Spleen (tissue), 11 donors: ENCODE measurements around the gene CIAO3. TPM values are rescaled to one million over a fixed set of nuclear protein-coding genes. Genes with fewer than 3 reads are reported as not detected.

Experiments
- DNase-seq: peaks from one replicate; pipeline ENCODE4 v3.0.0-alpha.2; 2020
- H3K27ac ChIP-seq, 8 donors: fragments of 200-600 bp; sonication (generic) in 7 of 8; 1 replicate in 4 of 8; 2 replicates in 4 of 8; pipeline versions ENCODE4 v1.5.0 to v1.8.0; 2016 to 2021; ENCODE audit warnings: inconsistent platforms in 4 of 8, mild to moderate bottlenecking in 4 of 8, moderate library complexity in 1 of 8
- H3K27me3 ChIP-seq, 7 donors: fragments of 200-600 bp; sonication (generic) in 6 of 7; replicated peaks in 1 of 7; 1 replicate in 4 of 7; 2 replicates in 3 of 7; pipeline versions ENCODE4 v1.5.0 to v1.8.0; 2016 to 2021; ENCODE audit warnings: inconsistent platforms in 3 of 7, mild to moderate bottlenecking in 1 of 7
- H3K36me3 ChIP-seq, 6 donors: fragments of 200-600 bp; sonication (generic) in 5 of 6; 1 replicate in 4 of 6; 2 replicates in 2 of 6; pipeline versions ENCODE4 v1.5.0 to v1.8.0; 2016 to 2021; ENCODE audit warnings: inconsistent platforms in 2 of 6
- H3K4me1 ChIP-seq, 6 donors: fragments of 200-600 bp; sonication (generic) in 5 of 6; 1 replicate in 3 of 6; 2 replicates in 3 of 6; pipeline versions ENCODE4 v1.5.0 to v1.8.0; 2016 to 2021; ENCODE audit warnings: inconsistent platforms in 3 of 6
- H3K4me3 ChIP-seq, 8 donors: fragments of 200-600 bp; sonication (generic) in 7 of 8; 1 replicate in 4 of 8; 2 replicates in 4 of 8; pipeline versions ENCODE4 v1.5.0 to v1.8.0; 2016 to 2021; ENCODE audit warnings: inconsistent platforms in 4 of 8, mild to moderate bottlenecking in 4 of 8, moderate library complexity in 2 of 8
- H3K9me3 ChIP-seq, 8 donors: fragments of 200-600 bp; sonication (generic) in 7 of 8; 1 replicate in 4 of 8; 2 replicates in 4 of 8; pipeline versions ENCODE4 v1.5.0 to v1.8.0; 2016 to 2021; ENCODE audit warnings: inconsistent platforms in 4 of 8
- CTCF ChIP-seq, 11 experiments: fragments of 200-600 bp in 7 of 11; fragments of 450-650 bp in 4 of 11; sonication (generic) in 4 of 11; IDR thresholded peaks in 8 of 11; conservative IDR thresholded peaks in 3 of 11; 1 replicate in 7 of 11; 2 replicates in 4 of 11; pipeline versions ENCODE4 v1.4.0 to v1.8.0; 2016 to 2021; ENCODE audit warnings: antibody characterized with exemption in 11 of 11, inconsistent platforms in 4 of 11, mild to moderate bottlenecking in 1 of 11
- POLR2A ChIP-seq, 3 donors: fragments of 450-650 bp; IDR thresholded peaks; one replicate each; pipeline ENCODE4 v1.5.1; 2017; ENCODE audit warnings: antibody characterized with exemption in 3 of 3, mild to moderate bottlenecking in 1 of 3
- POLR2AphosphoS5 ChIP-seq, 3 donors: sonication (generic); formaldehyde crosslinking; IDR thresholded peaks; one replicate each; pipeline ENCODE4 v1.5.1; 2017; ENCODE audit warnings: antibody characterized with exemption in 3 of 3
- WGBS, 5 donors: extraction: QIAGEN DNeasy Blood & Tissue Kit in 3 of 5; methylation state at CpG; one replicate each; pipeline versions ENCODE4 v1.1.5 to v1.1.7; 2013 to 2018; 5-methylcytosine and 5-hydroxymethylcytosine counted together
- intact Hi-C: fragments of 100-400 bp; cut with DNase I; formaldehyde crosslinking; loops from one replicate; pipeline ENCODE4 v1.15.0; 2023; ENCODE audit warnings: low total_unique reads
- polyA plus RNA-seq, 3 donors: library from polyadenylated mRNA; stranded (reverse); fragments of 200-250 nt; gene quantifications; one replicate each; pipeline ENCODE4 v1.2.1, GENCODE V29; 2013
- total RNA-seq, 7 donors: library from RNA; depleted of rRNA in 3 of 7; stranded (reverse); fragments of >200 nt in 3 of 7; fragmentation: NEBNext Ultra II Directional in 4 of 7; extraction: Animal tissue kit (Norgen Biotek cat#: 25700) in 4 of 7; gene quantifications; one replicate each; pipeline versions ENCODE4 v1.1.0 to v1.2.1, GENCODE V29; 2016 to 2021
- donor health status: healthy with polysubstance abuse.
- donor health status: DM: no; HTN: no; CAD: no; lungs with moderate emphysema.
- donor health status: DM: no; HTN: no; CAD: no.
- donor health status: Bipolar disorder and iron deficiency.
- donor health status: healthy.
- donor health status: DM: no; HTN: no; CAD: no.
- donor health status: DM: yes; HTN: yes; CAD: no.

The CIAO3 gene
- total and polyA plus RNA-seq, 10 donors, result 24.9 to 80.4 (median 39.4) TPM

- no peak overlapping the region for H3K4me3 ChIP-seq
- peaks cover 0 to 27% (median 11%) of the 10 kb centered on the region in 6 donors for H3K36me3 ChIP-seq
- no peak overlapping the region for H3K27ac ChIP-seq
- TF ChIP-seq POLR2A (IDR thresholded peaks at IDR 0.05) (no peak), POLR2AphosphoS5 (IDR thresholded peaks at IDR 0.05) (peak in 2 of 3 donors; percentile 30 to 71), CTCF (IDR thresholded peaks at IDR 0.05 in 8 of 11, conservative IDR thresholded peaks at IDR 0.05 in 3 of 11) (no peak)
- H3K27me3 ChIP-seq, result peaks cover 0 to 58% (median 36%) of the 10 kb centered on the region in 7 donors
- intact Hi-C loops, result no loop called here
- 69 to 88% (median 76%) methylated on average over 9 to 36 of the region's 36 CpGs for WGBS, 5 donors
- H3K9me3 ChIP-seq, result no peaks in the 10 kb centered on the region
- peaks cover 10 to 29% (median 23%) of the 10 kb centered on the region in 6 donors for H3K4me1 ChIP-seq
- DNase-seq, result no peak
Measured at GRCh38 chr16:782766-783403, 42.1 kb upstream of the CIAO3 start.

- Histone ChIP-seq H3K4me1 (peaks cover 6 to 23% (median 16%) of the 10 kb centered on the region in 6 donors), H3K4me3 (no peak overlapping the region), H3K36me3 (peaks cover 0 to 26% (median 11%) of the 10 kb centered on the region in 6 donors), H3K27me3 (peaks cover 0 to 64% (median 41%) of the 10 kb centered on the region in 7 donors), H3K27ac (no peak overlapping the region), H3K9me3 (no peaks in the 10 kb centered on the region)
- WGBS, 5 donors, result 49 to 77% (median 63%) methylated on average over 2 to 6 of the region's 6 CpGs
- intact Hi-C loops, result no loop called here
- TF ChIP-seq POLR2A (IDR thresholded peaks at IDR 0.05) (no peak), CTCF (IDR thresholded peaks at IDR 0.05 in 8 of 11, conservative IDR thresholded peaks at IDR 0.05 in 3 of 11) (no peak), POLR2AphosphoS5 (IDR thresholded peaks at IDR 0.05) (no peak)
- DNase-seq, result no peak
Measured at GRCh38 chr16:782258-782657, 41.5 kb upstream of the CIAO3 start.

GRCh38 chr16:781346-782010, 40.7 kb upstream of the CIAO3 start:
- peaks cover 0 to 18% (median 9%) of the 10 kb centered on the region in 6 donors for H3K36me3 ChIP-seq
- H3K9me3 ChIP-seq, result no peaks in the 10 kb centered on the region
- WGBS, 5 donors, result 65 to 78% (median 69%) methylated on average over 12 to 19 of the region's 19 CpGs
- no peak for TF ChIP-seq POLR2AphosphoS5 (IDR thresholded peaks at IDR 0.05)
- TF ChIP-seq CTCF (IDR thresholded peaks at IDR 0.05 in 8 of 11, conservative IDR thresholded peaks at IDR 0.05 in 3 of 11), result no peak
- TF ChIP-seq POLR2A (IDR thresholded peaks at IDR 0.05), result no peak
- peaks cover 0 to 15% (median 10%) of the 10 kb centered on the region in 6 donors for H3K4me1 ChIP-seq
- peaks cover 0 to 72% (median 41%) of the 10 kb centered on the region in 7 donors for H3K27me3 ChIP-seq
- intact Hi-C loops, result no loop called here
- H3K27ac ChIP-seq, result no peak overlapping the region
- DNase-seq, result no peak
- H3K4me3 ChIP-seq, result no peak overlapping the region

- intact Hi-C loops, result no loop called here
- Histone ChIP-seq H3K27ac (no peak overlapping the region), H3K36me3 (peaks cover 0 to 6% (median 0%) of the 10 kb centered on the region in 6 donors), H3K9me3 (no peaks in the 10 kb centered on the region), H3K4me3 (no peak overlapping the region), H3K4me1 (peaks cover 0 to 3% (median 1%) of the 10 kb centered on the region in 6 donors), H3K27me3 (peaks cover 0 to 84% (median 50%) of the 10 kb centered on the region in 7 donors)
- WGBS, 5 donors, result 82 to 94% (median 90%) methylated on average over 16 of the region's 16 CpGs
- TF ChIP-seq POLR2A (IDR thresholded peaks at IDR 0.05) (no peak), CTCF (IDR thresholded peaks at IDR 0.05 in 8 of 11, conservative IDR thresholded peaks at IDR 0.05 in 3 of 11) (no peak), POLR2AphosphoS5 (IDR thresholded peaks at IDR 0.05) (no peak)
- no peak for DNase-seq
Measured at GRCh38 chr16:780296-780695, 39.5 kb upstream of the CIAO3 start.
